H1 (cell line): ENCODE data around the gene ACTN4. TPM values are rescaled to one million over a fixed set of nuclear protein-coding genes. Genes with fewer than 3 reads are reported as not detected.

ENCODE experiments used
- CTCF ChIA-PET: fragments of 300-600 bp; sonication (Branson Sonifier 250); formaldehyde crosslinking; loops from one replicate; lab custom pipeline; 2021; ENCODE audit not compliant: partially characterized antibody; lab: Charles Lee
- POLR2A ChIA-PET: fragments of 300-600 bp; sonication (Branson Sonifier 250); formaldehyde crosslinking; loops from one replicate; lab custom pipeline; 2021; ENCODE audit warnings: inconsistent platforms; ENCODE audit not compliant: partially characterized antibody; lab: Charles Lee
- DNase-seq, 2 experiments: peaks; one replicate each; pipeline versions ENCODE4 v3.0.0 to v3.0.0-alpha.2; 2010 to 2022; ENCODE audit warnings: low spot score in 2 of 2, low read depth in 1 of 2, mixed read lengths in 1 of 2
- FAIRE-seq: peaks from 2 replicates; lab custom pipeline; 2011; peaks lifted over from hg19 to GRCh38; lab: Jason Lieb, UNC
- H2AFZ ChIP-seq: 2 replicates; pipeline ENCODE4 v1.8.1; 2012; ENCODE audit warnings: low read length, inconsistent platforms
- H2AK5ac ChIP-seq: 2 replicates; pipeline ENCODE4 v1.6.1; 2013; ENCODE audit warnings: low read depth, low read length
- H2BK120ac ChIP-seq: replicated peaks from 2 replicates; pipeline ENCODE3; 2013; ENCODE audit warnings: low read depth, low read length, inconsistent platforms
- H2BK12ac ChIP-seq: 2 replicates; pipeline ENCODE4 v1.6.1; 2013; ENCODE audit warnings: low read depth, low read length
- H2BK15ac ChIP-seq: 2 replicates; pipeline ENCODE4 v1.6.1; 2013; ENCODE audit warnings: low read length
- H2BK20ac ChIP-seq: 2 replicates; pipeline ENCODE4 v1.6.1; 2013; ENCODE audit warnings: low read length
- H2BK5ac ChIP-seq: 2 replicates; pipeline ENCODE4 v1.6.1; 2013; ENCODE audit warnings: low read depth, low read length
- H3K14ac ChIP-seq: 2 replicates; pipeline ENCODE4 v1.6.1; 2013; ENCODE audit warnings: inconsistent platforms; ENCODE audit not compliant: insufficient read length
- H3K18ac ChIP-seq: 2 replicates; pipeline ENCODE4 v1.6.1; 2013; ENCODE audit warnings: low read length; ENCODE audit errors: extremely low read depth
- H3K23ac ChIP-seq: 2 replicates; pipeline ENCODE4 v1.6.1; 2013; ENCODE audit warnings: inconsistent platforms; ENCODE audit not compliant: insufficient read length
- H3K23me2 ChIP-seq: 2 replicates; pipeline ENCODE4 v1.6.1; 2013; ENCODE audit warnings: low read depth, low read length
- H3K27ac ChIP-seq: 2 replicates; pipeline ENCODE4 v1.6.1; 2011; ENCODE audit warnings: low read depth, low read length, inconsistent platforms
- H3K27me3 ChIP-seq, 4 experiments: replicated peaks in 1 of 4; 1 replicate in 1 of 4; 2 replicates in 3 of 4; pipeline versions ENCODE4 v1.6.1 to v1.8.1; 2011 to 2013; ENCODE audit warnings: low read length in 3 of 4, mild to moderate bottlenecking in 3 of 4, inconsistent platforms in 2 of 4, mixed read lengths in 2 of 4, moderate library complexity in 1 of 4; ENCODE audit not compliant: control insufficient read depth in 3 of 4, insufficient read depth in 3 of 4; ENCODE audit errors: extremely low read depth in 1 of 4
- H3K36me3 ChIP-seq, 4 experiments: 2 replicates each; pipeline versions ENCODE4 v1.6.1 to v1.8.1; 2011 to 2013; ENCODE audit warnings: mild to moderate bottlenecking in 4 of 4, low read length in 3 of 4, moderate library complexity in 2 of 4, control low read depth in 1 of 4, inconsistent platforms in 1 of 4; ENCODE audit not compliant: insufficient read depth in 4 of 4, control insufficient read depth in 2 of 4
- H3K4ac ChIP-seq: replicated peaks from 2 replicates; pipeline ENCODE3; 2013; ENCODE audit warnings: low read length, low read depth, mixed read lengths, inconsistent platforms; ENCODE audit not compliant: insufficient read length
- H3K4me1 ChIP-seq, 4 experiments: replicated peaks in 1 of 4; 1 replicate in 1 of 4; 2 replicates in 3 of 4; pipeline versions ENCODE4 v1.6.1 to v1.8.1; 2011 to 2013; ENCODE audit warnings: low read length in 3 of 4, inconsistent platforms in 2 of 4, mixed read lengths in 1 of 4; ENCODE audit not compliant: insufficient read depth in 4 of 4, control insufficient read depth in 3 of 4
- H3K4me2 ChIP-seq, 2 experiments: 2 replicates each; pipeline versions ENCODE4 v1.6.1 to v1.8.1; 2011 to 2013; ENCODE audit warnings: low read depth in 2 of 2, low read length in 2 of 2, control low read depth in 1 of 2, inconsistent platforms in 1 of 2, mild to moderate bottlenecking in 1 of 2; ENCODE audit not compliant: insufficient read depth in 1 of 2
- H3K4me3 ChIP-seq, 4 experiments: fragments of 200-600, 300-600 bp in 1 of 4; sonication (generic), shearing (Covaris generic), sonication (Bioruptor Twin) in 1 of 4; 2 replicates each; pipeline versions ENCODE4 v1.5.1 to v1.8.1; 2011 to 2016; ENCODE audit warnings: low read length in 4 of 4, low read depth in 3 of 4, control low read depth in 2 of 4, inconsistent platforms in 2 of 4, mild to moderate bottlenecking in 2 of 4, mixed read lengths in 1 of 4, moderate library complexity in 1 of 4; ENCODE audit not compliant: insufficient read depth in 2 of 4; ENCODE audit errors: extremely low read depth in 1 of 4
- H3K56ac ChIP-seq: replicated peaks from 2 replicates; pipeline ENCODE3; 2013; ENCODE audit warnings: low read depth, mild to moderate bottlenecking, mixed read lengths, low read length, inconsistent platforms; ENCODE audit not compliant: insufficient read length
- H3K79me1 ChIP-seq: 2 replicates; pipeline ENCODE4 v1.6.1; 2013; ENCODE audit warnings: low read depth, low read length, control low read depth
- H3K79me2 ChIP-seq, 2 experiments: 2 replicates each; pipeline versions ENCODE4 v1.6.1 to v1.8.1; 2012 to 2013; ENCODE audit warnings: low read length in 2 of 2, mild to moderate bottlenecking in 2 of 2, inconsistent platforms in 1 of 2; ENCODE audit not compliant: insufficient read depth in 2 of 2, control insufficient read depth in 1 of 2
- H3K9ac ChIP-seq, 4 experiments: replicated peaks in 1 of 4; 1 replicate in 1 of 4; 2 replicates in 3 of 4; pipeline versions ENCODE4 v1.6.1 to v1.8.1; 2011 to 2013; ENCODE audit warnings: low read depth in 3 of 4, low read length in 3 of 4, control low read depth in 2 of 4, mild to moderate bottlenecking in 2 of 4, moderate library complexity in 2 of 4, inconsistent platforms in 1 of 4; ENCODE audit errors: extremely low read depth in 1 of 4
- H3K9me3 ChIP-seq, 2 experiments: 2 replicates each; pipeline versions ENCODE4 v1.6.1 to v1.8.1; 2012 to 2013; ENCODE audit warnings: mild to moderate bottlenecking in 2 of 2, moderate library complexity in 2 of 2, control low read depth in 1 of 2, inconsistent platforms in 1 of 2, low read depth in 1 of 2, low read length in 1 of 2, mixed read lengths in 1 of 2; ENCODE audit not compliant: insufficient read depth in 2 of 2
- H4K20me1 ChIP-seq, 2 experiments: replicated peaks in 1 of 2; 2 replicates each; pipeline versions ENCODE3 to v1.8.1; 2011 to 2013; ENCODE audit warnings: inconsistent platforms in 2 of 2, low read length in 2 of 2, mild to moderate bottlenecking in 1 of 2; ENCODE audit not compliant: insufficient read depth in 2 of 2, control insufficient read depth in 1 of 2
- H4K5ac ChIP-seq: 2 replicates; pipeline ENCODE4 v1.6.1; 2013; ENCODE audit warnings: low read length, low read depth, mixed read lengths, inconsistent platforms; ENCODE audit not compliant: insufficient read length
- H4K8ac ChIP-seq: 2 replicates; pipeline ENCODE4 v1.8.0; 2013; ENCODE audit warnings: mild to moderate bottlenecking, moderate library complexity, low read length, inconsistent platforms; ENCODE audit not compliant: insufficient read depth; ENCODE audit errors: extremely low read depth
- H4K91ac ChIP-seq: replicated peaks from 2 replicates; pipeline ENCODE3; 2013; ENCODE audit warnings: low read length, mixed read lengths, inconsistent platforms; ENCODE audit not compliant: insufficient read length
- CTBP2 ChIP-seq: IDR thresholded peaks from 2 replicates; pipeline ENCODE4 v1.7.0; 2011; ENCODE audit warnings: borderline replicate concordance, mild to moderate bottlenecking, moderate library complexity, mixed read lengths, low read length; ENCODE audit not compliant: insufficient read depth, insufficient read length
- WGBS, 2 experiments: shearing (Covaris generic) in 1 of 2; methylation state at CpG; one replicate each; pipeline versions ENCODE4 v1.1.6 to v1.1.7; 2013 to 2015; ENCODE audit warnings: low lambda C conversion rate in 2 of 2, mixed read lengths in 2 of 2, inconsistent platforms in 1 of 2, low coverage in 1 of 2, missing lambda C conversion rate in 1 of 2; ENCODE audit not compliant: insufficient replicate concordance in 2 of 2, insufficient coverage in 1 of 2, insufficient read length in 1 of 2; ENCODE audit errors: extremely low coverage in 1 of 2, missing lambda C conversion rate in 1 of 2; 5-methylcytosine and 5-hydroxymethylcytosine counted together
- polyA plus RNA-seq, 7 experiments: library from polyadenylated mRNA; depleted of rRNA in 3 of 7; stranded (reverse) in 5 of 7; unstranded in 2 of 7; fragments of >200 nt in 5 of 7; fragments of 200-250 nt in 2 of 7; gene quantifications; 1 replicate in 5 of 7; 2 replicates in 1 of 7; 4 replicates in 1 of 7; pipeline versions ENCODE4 v1.2.1 to v1.2.3, GENCODE V29; 2011 to 2013; ENCODE audit warnings: missing spikeins in 2 of 7, mixed read lengths in 2 of 7
- total RNA-seq: library from RNA; stranded (reverse); fragmentation: NEBNext Ultra II Directional; extraction: Animal tissue kit (Norgen Biotek cat#: 25700); gene quantifications from 2 replicates; pipeline ENCODE4 v1.2.1, GENCODE V29; 2021

The ACTN4 gene
- total and polyA plus RNA-seq, 2 of the 8 experiments (the other 6 are each of a cell fraction or from before 2014, with no cell fraction given): 211 to 520 TPM

DNA sequence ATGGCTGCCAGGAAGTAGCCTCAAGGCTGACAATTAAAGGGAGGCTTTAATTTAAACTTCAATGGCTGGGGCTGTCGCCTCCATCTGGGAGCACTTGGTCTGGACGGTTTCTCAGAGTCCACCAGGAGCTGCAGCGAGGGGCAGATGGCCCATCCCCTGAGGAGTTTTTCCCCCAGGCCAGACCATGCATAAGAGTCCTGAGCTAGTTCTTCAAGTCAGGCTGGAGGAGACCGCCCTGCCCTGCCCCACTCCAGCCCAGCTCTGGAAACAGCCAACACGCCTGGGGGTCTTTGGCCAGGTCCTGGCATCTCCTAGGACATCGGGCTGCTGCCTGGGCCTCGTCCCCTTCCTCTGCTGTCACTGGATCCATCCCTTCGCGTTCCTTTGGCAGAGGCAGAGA lies 5.3 kb upstream of the ACTN4 start:
- peaks cover 0 to 2% (median 0%) of the 10 kb centered on the region in 4 experiments; a peak in 2 of 7 replicates for H3K4me1 ChIP-seq
- no peak overlapping the region for H3K56ac ChIP-seq
- WGBS, 2 experiments: 90% methylated on average over 9 of the region's 9 CpGs; no CpG with 5 or more reads in 1 of the 2 experiments
- H3K27me3 ChIP-seq: no peaks in the 10 kb centered on the region
- 0 out of 2 replicates have a peak overlapping the region, but pooled peaks have one; percentile 28 for H2AK5ac ChIP-seq
- no peak overlapping the region for H3K4me3 ChIP-seq
- no peak overlapping the region for H2BK5ac ChIP-seq
- H2BK120ac ChIP-seq: no peak overlapping the region
- no peak overlapping the region for H3K14ac ChIP-seq
- 0 out of 2 replicates have a peak overlapping the region, but pooled peaks have one; percentile 77 for H2BK12ac ChIP-seq
- H4K8ac ChIP-seq: no peak overlapping the region; the same call in 1 of the 2 replicates
- POLR2A ChIA-PET: interaction anchor here (0.7 to 17.9 kb wide), 5 partner anchors 9 to 77 kb away, joined by 3 to 374 read pairs (median 3); partner anchors contain the start of gene EIF3K
- no peaks in the 10 kb centered on the region for H3K79me1 ChIP-seq
- no peak overlapping the region for H3K27ac ChIP-seq
- H3K18ac ChIP-seq: no peak overlapping the region
- FAIRE-seq (no peak), DNase-seq (no peak)
- H2AFZ ChIP-seq: no peak overlapping the region
- H3K23ac ChIP-seq: no peak overlapping the region
- no peak overlapping the region for H2BK15ac ChIP-seq
- H4K20me1 ChIP-seq: no peaks in the 10 kb centered on the region
- H4K5ac ChIP-seq: no peak overlapping the region
- no peaks in the 10 kb centered on the region for H3K36me3 ChIP-seq
- no peak overlapping the region for H3K4ac ChIP-seq
- CTCF ChIA-PET: interaction anchor here (1.0 to 2.3 kb wide), 7 partner anchors 15 to 257 kb away, joined by 3 to 6 read pairs (median 3); no protein-coding TSS in a partner anchor
- no peak overlapping the region for H3K9ac ChIP-seq
- no peak overlapping the region for H4K91ac ChIP-seq
- H3K4me2 ChIP-seq: no peak overlapping the region
- no peaks in the 10 kb centered on the region for H3K79me2 ChIP-seq
- no peaks in the 10 kb centered on the region for H3K23me2 ChIP-seq
- no peak overlapping the region for H2BK20ac ChIP-seq
- H3K9me3 ChIP-seq: no peaks in the 10 kb centered on the region
- no peak for TF ChIP-seq CTBP2
